ENCODE measurements around the gene NCKAP5. TPM values are rescaled to one million over a fixed set of nuclear protein-coding genes. Genes with fewer than 3 reads are reported as not detected.

NCKAP5 gene
- total and polyA plus RNA-seq, 2 of the 8 experiments (the other 6 are each of a cell fraction or from before 2014, with no cell fraction given) = 0.27 to 0.86 TPM

DNA sequence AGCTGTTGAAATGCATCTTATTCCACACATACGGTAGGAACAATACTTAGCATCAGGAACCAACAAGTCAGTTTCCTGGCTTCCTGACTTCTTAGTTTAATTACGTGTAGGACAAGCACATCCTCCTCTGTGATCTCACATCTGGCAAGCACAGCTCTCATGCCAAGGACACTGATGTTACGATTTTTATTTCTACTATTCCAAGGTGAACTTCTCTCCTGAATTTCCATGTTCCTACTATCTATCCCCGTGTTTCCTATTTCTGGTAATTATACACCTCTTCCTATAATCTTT, 374.0 kb downstream of the NCKAP5 start (continued):
- TF ChIP-seq CHD7 (IDR thresholded peaks at IDR 0.05; ENCODE audit: insufficient replicate concordance, low read length) = no peak
- no peak for TF ChIP-seq BCL11A (IDR thresholded peaks at IDR 0.05; ENCODE audit: low read depth in 2 of 2, low read length in 2 of 2)
- TF ChIP-seq KDM1A (IDR thresholded peaks at IDR 0.05; ENCODE audit: borderline replicate concordance, low read length) = no peak
- no peak for TF ChIP-seq JUND (IDR thresholded peaks at IDR 0.05; ENCODE audit: low read length)
- no peak for TF ChIP-seq ASH2L (IDR thresholded peaks at IDR 0.05; ENCODE audit: low read length)
- TF ChIP-seq SP1 (IDR thresholded peaks at IDR 0.05; ENCODE audit: low read depth, low read length) = no peak
- no peak for TF ChIP-seq CHD2 (IDR thresholded peaks at IDR 0.05; ENCODE audit: low read length)
- no peak for TF ChIP-seq EGR1 (IDR thresholded peaks at IDR 0.05; ENCODE audit: borderline replicate concordance, low read depth, low read length)
- no peak for TF ChIP-seq SAP30 (IDR thresholded peaks at IDR 0.05; ENCODE audit: insufficient read depth, insufficient replicate concordance, low read length)
- no peak for TF ChIP-seq SIN3A (conservative IDR thresholded peaks at IDR 0.05 in 1 of 2, IDR thresholded peaks at IDR 0.05 in 1 of 2; ENCODE audit: low read depth in 1 of 2, low read length in 2 of 2)
- TF ChIP-seq KDM4A (IDR thresholded peaks at IDR 0.05; ENCODE audit: low read depth, low read length, severe bottlenecking) = no peak
- no peak for TF ChIP-seq FOSL1 (IDR thresholded peaks at IDR 0.05; ENCODE audit: insufficient read depth, low read depth, low read length)
- no peak for TF ChIP-seq POU5F1 (IDR thresholded peaks at IDR 0.05; ENCODE audit: low read depth, low read length)
- TF ChIP-seq POLR2A (IDR thresholded peaks at IDR 0.05; ENCODE audit: control extremely low read depth in 1 of 2, low read depth in 2 of 2, low read length in 2 of 2) = no peak
